ENCODE data around the gene MIF. TPM values are rescaled to one million over a fixed set of nuclear protein-coding genes. Genes with fewer than 3 reads are reported as not detected.
"Not testable (repeated sequence)": the region's sequence is repeated elsewhere in the genome, so short reads cannot be mapped to it uniquely, and the experiment has no call there.

Gene MIF
- total and polyA plus RNA-seq, 12 donors, result 49.4 to 2,556 (median 820) TPM

GRCh38 chr22:23939017-23939357, 44.8 kb downstream of the MIF start:
- no peak overlapping the region for H3K4me3 ChIP-seq
- H3K27me3 ChIP-seq, result no peaks in the 10 kb centered on the region
- H3K27ac ChIP-seq, result peak overlapping the region in 2 of 5 donors; percentile 20 to 71
- no peaks in the 10 kb centered on the region for H3K36me3 ChIP-seq (replicated peaks in 1 of 2)
- intact Hi-C loops (cut with DNase I), result no loop called here
- no peak for TF ChIP-seq CTCF (IDR thresholded peaks at IDR 0.05)
- no peak for TF ChIP-seq POLR2A (IDR thresholded peaks at IDR 0.05)
- no peak for DNase-seq
- H3K4me1 ChIP-seq (replicated peaks in 1 of 2), result no peaks in the 10 kb centered on the region
- H3K9me3 ChIP-seq (replicated peaks in 1 of 3), result no peaks in the 10 kb centered on the region
- WGBS, 4 donors, result 64 to 84% (median 67%) methylated on average over 3 of the region's 3 CpGs; no CpG with 5 or more reads in 1 of the 4 donors

- H3K27me3 ChIP-seq; H3K9me3 ChIP-seq (replicated peaks in 1 of 3); H3K27ac ChIP-seq; intact Hi-C loops (cut with DNase I); H3K36me3 ChIP-seq (replicated peaks in 1 of 2); H3K4me3 ChIP-seq; H3K4me1 ChIP-seq (replicated peaks in 1 of 2): not testable (repeated sequence)
- peak in 1 of 7 donors; percentile 19 for DNase-seq
- WGBS, 4 donors, result 78% methylated on average over 5 of the region's 14 CpGs; no CpG with 5 or more reads in 3 of the 4 donors
Observed at GRCh38 chr22:23940166-23940565, 46.0 kb downstream of the MIF start.

Small RNA genes lying within 50 kb of the gene (small RNA-seq; reads per million reads assigned to genes)
- 0 reads per million in 2 donors for gene RN7SL268P

Other genes starting within 250 kb of the MIF start
- gene RGL4, start 203.4 kb upstream of the MIF start, total RNA-seq, result 1 to 10 TPM in 1 of 9 donors, not detected in 8; 3.1 TPM
- gene RGL4, start 203.4 kb upstream of the MIF start, polyA plus RNA-seq, result under 1 TPM in 2 of 3 donors, not detected in 1; 0.84 to 0.88 TPM
- 1 to 10 TPM; 1.9 to 6.1 (median 4.9) TPM for gene ZNF70, start 143.3 kb upstream of the MIF start, total RNA-seq
- 1 to 10 TPM in 2 of 3 donors, under 1 TPM in 1; 0.94 to 3.8 (median 2.7) TPM for gene ZNF70, start 143.3 kb upstream of the MIF start, polyA plus RNA-seq
- gene VPREB3, start 140.0 kb upstream of the MIF start, total RNA-seq, result 10 to 100 TPM in 4 of 9 donors, 1 to 10 TPM in 5; 2.2 to 38.7 (median 4.0) TPM
- gene VPREB3, start 140.0 kb upstream of the MIF start, polyA plus RNA-seq, result 10 to 100 TPM; 16.7 to 42.2 (median 37.6) TPM
- gene C22orf15, start 131.4 kb upstream of the MIF start, total RNA-seq, result under 1 TPM in 3 of 9 donors, not detected in 6; 0.11 to 0.26 (median 0.14) TPM
- under 1 TPM in 2 of 3 donors, not detected in 1; 0.24 to 0.80 TPM for gene C22orf15, start 131.4 kb upstream of the MIF start, polyA plus RNA-seq
- gene CHCHD10, start 126.4 kb upstream of the MIF start, total RNA-seq, result 100 to 1,000 TPM in 5 of 9 donors, 10 to 100 TPM in 3, 1 to 10 TPM in 1; 4.6 to 177 (median 118) TPM
- 100 to 1,000 TPM; 199 to 528 (median 520) TPM for gene CHCHD10, start 126.4 kb upstream of the MIF start, polyA plus RNA-seq
- 1 to 10 TPM in 8 of 9 donors, under 1 TPM in 1; 0.88 to 7.4 (median 4.4) TPM for gene MMP11, start 121.5 kb upstream of the MIF start, total RNA-seq
- 1 to 10 TPM in 2 of 3 donors, under 1 TPM in 1; 0.44 to 4.3 (median 1.2) TPM for gene MMP11, start 121.5 kb upstream of the MIF start, polyA plus RNA-seq
- gene SMARCB1, start 107.4 kb upstream of the MIF start, total RNA-seq, result 10 to 100 TPM; 58.2 to 95.5 (median 81.3) TPM
- 10 to 100 TPM; 41.3 to 77.0 (median 54.9) TPM for gene SMARCB1, start 107.4 kb upstream of the MIF start, polyA plus RNA-seq
- 1 to 10 TPM in 6 of 9 donors, under 1 TPM in 2, not detected in 1; 0.36 to 3.7 (median 2.3) TPM for gene DERL3, start 55.4 kb upstream of the MIF start, total RNA-seq
- gene DERL3, start 55.4 kb upstream of the MIF start, polyA plus RNA-seq, result 1 to 10 TPM; 2.7 to 4.3 (median 3.8) TPM
- 10 to 100 TPM; 12.8 to 30.0 (median 21.3) TPM for gene SLC2A11, start 36.5 kb upstream of the MIF start, total RNA-seq
- 10 to 100 TPM; 11.3 to 35.3 (median 18.6) TPM for gene SLC2A11, start 36.5 kb upstream of the MIF start, polyA plus RNA-seq
- 100 to 1,000 TPM in 1 of 9 donors, 10 to 100 TPM in 6, 1 to 10 TPM in 2; 3.6 to 102 (median 46.8) TPM for gene GSTT2B, start 66.8 kb downstream of the MIF start, total RNA-seq
- 100 to 1,000 TPM in 1 of 3 donors, 10 to 100 TPM in 2; 17.1 to 169 (median 51.2) TPM for gene GSTT2B, start 66.8 kb downstream of the MIF start, polyA plus RNA-seq
- gene DDTL, start 72.5 kb downstream of the MIF start, total RNA-seq, result 1 to 10 TPM in 4 of 9 donors, under 1 TPM in 3, not detected in 2; 0.11 to 4.2 (median 1.2) TPM
- gene DDTL, start 72.5 kb downstream of the MIF start, polyA plus RNA-seq, result 1 to 10 TPM in 1 of 3 donors, under 1 TPM in 1, not detected in 1; 0.98 to 3.5 TPM
- gene DDT, start 80.1 kb downstream of the MIF start, total RNA-seq, result 100 to 1,000 TPM in 8 of 9 donors, 10 to 100 TPM in 1; 90.1 to 317 (median 148) TPM
- gene DDT, start 80.1 kb downstream of the MIF start, polyA plus RNA-seq, result 100 to 1,000 TPM in 1 of 3 donors, 10 to 100 TPM in 2; 62.1 to 184 (median 95.3) TPM
- gene GSTT2, start 85.8 kb downstream of the MIF start, total RNA-seq, result 1 to 10 TPM in 5 of 9 donors, under 1 TPM in 4; 0.28 to 6.1 (median 1.0) TPM
- 1 to 10 TPM in 1 of 3 donors, under 1 TPM in 2; 0.24 to 1.6 (median 0.40) TPM for gene GSTT2, start 85.8 kb downstream of the MIF start, polyA plus RNA-seq
- gene GSTT4, start 111.1 kb downstream of the MIF start, total RNA-seq, result not detected
- not detected for gene GSTT4, start 111.1 kb downstream of the MIF start, polyA plus RNA-seq
- 10 to 100 TPM; 20.0 to 63.8 (median 42.3) TPM for gene CABIN1, start 116.9 kb downstream of the MIF start, total RNA-seq
- 10 to 100 TPM; 15.4 to 80.9 (median 80.2) TPM for gene CABIN1, start 116.9 kb downstream of the MIF start, polyA plus RNA-seq